PC-9 (cell line): ENCODE data around the gene CBX4.

Experiments
- EZH2 ChIP-seq: fragments of 200-600 bp; sonication (generic); IDR thresholded peaks from 2 replicates; pipeline ENCODE4 v1.8.0; 2017; ENCODE audit warnings: antibody characterized with exemption, low read depth
- TF ChIP-seq, protein P1 (sequence below): fragments of 200-600 bp; sonication (generic); conservative IDR thresholded peaks from 2 replicates; pipeline ENCODE4 v1.6.1; 2017; ENCODE audit warnings: mixed run types, antibody characterized with exemption, mild to moderate bottlenecking, moderate library complexity

- TF ChIP-seq EZH2, result no peak
- TF ChIP-seq, protein P1, sequence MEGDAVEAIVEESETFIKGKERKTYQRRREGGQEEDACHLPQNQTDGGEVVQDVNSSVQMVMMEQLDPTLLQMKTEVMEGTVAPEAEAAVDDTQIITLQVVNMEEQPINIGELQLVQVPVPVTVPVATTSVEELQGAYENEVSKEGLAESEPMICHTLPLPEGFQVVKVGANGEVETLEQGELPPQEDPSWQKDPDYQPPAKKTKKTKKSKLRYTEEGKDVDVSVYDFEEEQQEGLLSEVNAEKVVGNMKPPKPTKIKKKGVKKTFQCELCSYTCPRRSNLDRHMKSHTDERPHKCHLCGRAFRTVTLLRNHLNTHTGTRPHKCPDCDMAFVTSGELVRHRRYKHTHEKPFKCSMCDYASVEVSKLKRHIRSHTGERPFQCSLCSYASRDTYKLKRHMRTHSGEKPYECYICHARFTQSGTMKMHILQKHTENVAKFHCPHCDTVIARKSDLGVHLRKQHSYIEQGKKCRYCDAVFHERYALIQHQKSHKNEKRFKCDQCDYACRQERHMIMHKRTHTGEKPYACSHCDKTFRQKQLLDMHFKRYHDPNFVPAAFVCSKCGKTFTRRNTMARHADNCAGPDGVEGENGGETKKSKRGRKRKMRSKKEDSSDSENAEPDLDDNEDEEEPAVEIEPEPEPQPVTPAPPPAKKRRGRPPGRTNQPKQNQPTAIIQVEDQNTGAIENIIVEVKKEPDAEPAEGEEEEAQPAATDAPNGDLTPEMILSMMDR, result no peak
Observed at GRCh38 chr17:79802039-79802735, 37.1 kb downstream of the CBX4 start.
